ENCODE data around the gene MYO9A. TPM values are rescaled to one million over a fixed set of nuclear protein-coding genes. Genes with fewer than 3 reads are reported as not detected.

The MYO9A gene
- polyA plus RNA-seq, 2 donors = 2.6 to 4.3 TPM

DNA sequence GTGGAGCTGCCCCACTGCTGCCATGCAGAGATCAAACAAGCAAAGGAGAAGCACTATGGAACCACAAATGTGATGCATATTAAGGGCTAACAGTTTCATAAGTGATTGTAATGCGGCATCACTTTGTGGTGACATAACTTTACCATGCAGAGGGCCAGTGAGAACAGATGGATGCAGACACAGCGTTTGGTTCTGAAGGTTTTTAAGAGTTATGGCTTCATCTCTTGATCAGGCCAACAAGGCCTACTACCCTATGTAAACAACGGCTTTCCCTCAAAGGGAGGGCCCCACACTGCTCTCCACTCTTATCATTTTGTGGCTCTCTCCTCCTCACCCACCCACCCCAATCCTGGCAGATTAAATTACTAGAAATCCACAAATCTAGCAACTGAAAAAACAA is 294.1 kb downstream of the MYO9A start:
- no peaks in the 10 kb centered on the region for H3K27me3 ChIP-seq (ENCODE audit: control insufficient read depth in 1 of 2, insufficient read depth in 2 of 2, low read length in 2 of 2)
- peaks cover 0 to 3% of the 10 kb centered on the region in 2 donors for H3K9me3 ChIP-seq (ENCODE audit: control insufficient read depth in 2 of 2, insufficient read depth in 1 of 2, low read depth in 1 of 2, low read length in 1 of 2)
- no peak overlapping the region for H3K27ac ChIP-seq (ENCODE audit: low read depth in 2 of 2, low read length in 1 of 2)
- H3K4me3 ChIP-seq (ENCODE audit: low read depth in 1 of 2, low read length in 2 of 2) = no peak overlapping the region
- WGBS, 2 donors = 78 to 86% methylated on average over 3 of the region's 3 CpGs
- H3K4me1 ChIP-seq (ENCODE audit: control insufficient read depth in 2 of 2, insufficient read depth in 2 of 2, low read length in 1 of 2) = no peaks in the 10 kb centered on the region
- H3K36me3 ChIP-seq (ENCODE audit: control insufficient read depth in 2 of 2, insufficient read depth in 2 of 2, low read length in 1 of 2) = peaks cover 7 to 13% of the 10 kb centered on the region in 2 donors

DNA sequence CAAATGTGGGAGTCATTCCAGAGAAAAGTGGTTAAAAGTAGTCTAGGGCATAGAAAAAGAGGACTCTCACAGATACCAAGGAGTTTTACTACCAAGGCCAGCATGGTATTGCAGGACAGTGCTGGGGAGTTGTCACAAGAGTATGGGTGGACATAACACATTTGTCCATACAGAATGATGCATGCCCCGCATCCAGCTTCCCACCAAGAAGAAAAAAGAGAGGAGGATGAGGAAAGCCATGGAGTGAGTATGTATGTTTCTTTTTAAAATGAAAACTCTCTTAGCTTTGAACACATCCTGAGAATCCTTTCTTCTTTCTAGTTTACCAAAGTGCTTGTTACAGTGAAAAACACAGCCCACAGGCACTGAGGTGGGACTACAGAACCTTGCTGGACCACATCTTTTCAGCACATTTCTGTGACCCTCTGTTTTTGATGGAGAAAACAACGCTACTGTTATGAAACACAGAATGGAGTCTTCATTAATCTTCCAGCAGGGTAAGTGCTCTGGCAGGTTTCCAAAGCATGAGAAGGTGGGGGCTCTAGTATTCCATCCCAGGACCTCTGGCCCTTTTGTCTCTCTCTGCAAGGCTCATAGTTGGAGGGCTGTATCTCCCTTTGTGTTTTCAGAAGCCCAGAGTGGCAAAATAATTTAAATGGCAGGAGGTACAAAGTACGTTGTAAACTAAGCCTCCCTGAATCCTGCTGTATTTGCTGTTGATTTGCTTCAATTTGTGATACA is 294.9 kb downstream of the MYO9A start:
- H3K36me3 ChIP-seq (ENCODE audit: control insufficient read depth in 2 of 2, insufficient read depth in 2 of 2, low read length in 1 of 2) = peaks cover 7 to 13% of the 10 kb centered on the region in 2 donors
- H3K27me3 ChIP-seq (ENCODE audit: control insufficient read depth in 1 of 2, insufficient read depth in 2 of 2, low read length in 2 of 2) = no peaks in the 10 kb centered on the region
- H3K4me3 ChIP-seq (ENCODE audit: low read depth in 1 of 2, low read length in 2 of 2) = no peak overlapping the region
- 91 to 94% methylated on average over 3 of the region's 3 CpGs for WGBS, 2 donors
- H3K27ac ChIP-seq (ENCODE audit: low read depth in 2 of 2, low read length in 1 of 2) = no peak overlapping the region
- peaks cover 0 to 3% of the 10 kb centered on the region in 2 donors for H3K9me3 ChIP-seq (ENCODE audit: control insufficient read depth in 2 of 2, insufficient read depth in 1 of 2, low read depth in 1 of 2, low read length in 1 of 2)
- H3K4me1 ChIP-seq (ENCODE audit: control insufficient read depth in 2 of 2, insufficient read depth in 2 of 2, low read length in 1 of 2) = no peaks in the 10 kb centered on the region

DNA sequence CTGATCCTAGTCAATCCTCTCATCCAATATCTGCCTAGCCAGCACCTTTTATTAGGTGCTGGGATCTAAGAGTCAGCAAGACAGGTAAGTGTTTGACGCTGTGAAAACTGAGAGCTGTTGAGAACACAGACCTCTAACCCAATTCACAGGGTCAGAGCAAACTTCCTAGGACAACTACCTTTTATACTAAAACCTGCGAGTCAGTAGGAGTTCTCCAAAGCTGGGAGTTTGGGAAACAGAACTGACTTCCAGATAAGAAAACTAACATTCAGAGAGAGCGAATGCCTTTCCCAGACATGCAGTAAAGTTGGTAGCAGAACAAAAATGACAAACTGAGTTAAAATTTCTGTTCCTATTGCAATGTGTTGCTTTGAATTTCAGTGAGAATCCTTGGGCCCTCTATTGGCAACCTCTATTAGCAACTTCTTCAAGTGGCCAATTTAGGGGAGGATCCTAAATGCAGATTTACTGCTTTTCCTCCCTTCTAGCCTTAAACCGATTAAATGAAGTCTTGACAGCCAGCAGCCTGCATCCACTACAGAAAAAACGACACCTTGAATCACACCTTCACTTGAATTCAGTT is 296.3 kb downstream of the MYO9A start:
- Histone ChIP-seq H3K27ac (ENCODE audit: low read depth in 2 of 2, low read length in 1 of 2) (no peak overlapping the region), H3K4me3 (ENCODE audit: low read depth in 1 of 2, low read length in 2 of 2) (no peak overlapping the region), H3K9me3 (ENCODE audit: control insufficient read depth in 2 of 2, insufficient read depth in 1 of 2, low read depth in 1 of 2, low read length in 1 of 2) (peaks cover 0 to 6% of the 10 kb centered on the region in 2 donors), H3K36me3 (ENCODE audit: control insufficient read depth in 2 of 2, insufficient read depth in 2 of 2, low read length in 1 of 2) (peaks cover under 1 to 8% of the 10 kb centered on the region in 2 donors), H3K4me1 (ENCODE audit: control insufficient read depth in 2 of 2, insufficient read depth in 2 of 2, low read length in 1 of 2) (no peaks in the 10 kb centered on the region), H3K27me3 (ENCODE audit: control insufficient read depth in 1 of 2, insufficient read depth in 2 of 2, low read length in 2 of 2) (no peaks in the 10 kb centered on the region)
- 91 to 92% methylated on average over 5 of the region's 5 CpGs for WGBS, 2 donors

DNA sequence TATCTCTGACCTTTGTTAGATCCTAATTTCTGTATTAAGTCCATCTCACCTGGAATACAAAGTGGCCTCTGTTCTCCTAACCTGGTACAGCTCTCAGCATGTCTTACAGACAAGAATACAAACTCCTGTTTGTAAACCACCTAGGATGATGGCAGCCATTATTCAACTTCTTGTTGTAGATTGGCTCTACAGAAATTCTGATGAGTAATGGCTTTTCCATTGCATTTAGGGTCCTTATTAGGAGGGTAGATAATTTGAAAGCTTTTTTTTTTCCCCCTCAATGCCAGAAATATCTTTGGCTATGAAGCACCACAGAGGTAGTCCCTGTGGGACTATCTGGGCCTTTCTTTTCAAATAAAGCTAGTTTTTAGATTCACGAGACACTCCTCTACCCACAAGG is 297.8 kb downstream of the MYO9A start:
- H3K27ac ChIP-seq (ENCODE audit: low read depth in 2 of 2, low read length in 1 of 2) = no peak overlapping the region
- no peak overlapping the region for H3K4me3 ChIP-seq (ENCODE audit: low read depth in 1 of 2, low read length in 2 of 2)
- H3K27me3 ChIP-seq (ENCODE audit: control insufficient read depth in 1 of 2, insufficient read depth in 2 of 2, low read length in 2 of 2) = no peaks in the 10 kb centered on the region
- peaks cover 0 to 6% of the 10 kb centered on the region in 2 donors for H3K9me3 ChIP-seq (ENCODE audit: control insufficient read depth in 2 of 2, insufficient read depth in 1 of 2, low read depth in 1 of 2, low read length in 1 of 2)
- WGBS, 2 donors = 90 to 93% methylated on average over 1 of the region's 1 CpG
- no peaks in the 10 kb centered on the region for H3K4me1 ChIP-seq (ENCODE audit: control insufficient read depth in 2 of 2, insufficient read depth in 2 of 2, low read length in 1 of 2)
- peaks cover 0 to 3% of the 10 kb centered on the region in 2 donors for H3K36me3 ChIP-seq (ENCODE audit: control insufficient read depth in 2 of 2, insufficient read depth in 2 of 2, low read length in 1 of 2)

DNA sequence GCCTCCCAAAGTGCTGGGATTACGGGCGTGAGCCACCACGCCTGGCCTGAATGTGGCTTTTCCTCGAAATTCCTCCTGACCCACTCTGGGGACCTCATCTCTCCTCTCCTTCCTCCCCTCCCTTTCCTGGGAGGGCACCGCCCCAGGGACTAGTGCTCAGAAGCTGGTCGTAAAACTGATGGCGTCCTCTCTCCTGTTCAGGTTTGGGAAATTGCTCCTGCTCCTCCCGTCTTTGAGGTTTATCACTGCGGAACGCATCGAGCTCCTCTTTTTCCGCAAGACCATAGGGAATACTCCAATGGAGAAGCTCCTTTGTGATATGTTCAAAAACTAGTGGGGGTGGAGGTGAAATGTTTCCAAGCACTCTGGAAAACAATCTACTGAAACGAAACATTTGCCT is 300.6 kb downstream of the MYO9A start:
- Histone ChIP-seq H3K4me1 (ENCODE audit: control insufficient read depth in 2 of 2, insufficient read depth in 2 of 2, low read length in 1 of 2) (no peaks in the 10 kb centered on the region), H3K36me3 (ENCODE audit: control insufficient read depth in 2 of 2, insufficient read depth in 2 of 2, low read length in 1 of 2) (no peaks in the 10 kb centered on the region), H3K27ac (ENCODE audit: low read depth in 2 of 2, low read length in 1 of 2) (no peak overlapping the region), H3K4me3 (ENCODE audit: low read depth in 1 of 2, low read length in 2 of 2) (no peak overlapping the region), H3K27me3 (ENCODE audit: control insufficient read depth in 1 of 2, insufficient read depth in 2 of 2, low read length in 2 of 2) (no peaks in the 10 kb centered on the region), H3K9me3 (ENCODE audit: control insufficient read depth in 2 of 2, insufficient read depth in 1 of 2, low read depth in 1 of 2, low read length in 1 of 2) (peaks cover 0 to 3% of the 10 kb centered on the region in 2 donors)
- 96 to 97% methylated on average over 13 of the region's 13 CpGs for WGBS, 2 donors

DNA sequence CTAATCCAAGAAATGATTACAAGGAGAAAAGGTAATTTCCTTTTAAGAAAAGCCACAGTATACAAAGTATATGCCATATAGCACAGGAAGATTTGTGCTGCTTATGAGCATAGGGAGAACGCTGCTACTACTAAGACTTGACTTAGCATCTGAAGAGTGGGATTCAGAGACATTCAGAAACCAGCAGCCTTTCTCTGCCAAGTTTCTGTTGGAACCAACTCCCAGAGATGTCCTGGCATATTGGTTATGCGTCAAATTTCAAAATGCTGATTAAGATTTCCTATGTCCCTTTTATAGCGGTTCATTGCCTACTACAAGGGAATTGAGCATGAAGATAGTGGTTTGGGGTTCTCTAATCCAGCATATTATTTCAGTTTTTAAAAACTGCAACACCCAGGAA is 302.6 kb downstream of the MYO9A start:
- H3K27ac ChIP-seq (ENCODE audit: low read depth in 2 of 2, low read length in 1 of 2) = no peak overlapping the region
- H3K4me3 ChIP-seq (ENCODE audit: low read depth in 1 of 2, low read length in 2 of 2) = no peak overlapping the region
- peaks cover 0 to 3% of the 10 kb centered on the region in 2 donors for H3K9me3 ChIP-seq (ENCODE audit: control insufficient read depth in 2 of 2, insufficient read depth in 1 of 2, low read depth in 1 of 2, low read length in 1 of 2)
- H3K4me1 ChIP-seq (ENCODE audit: control insufficient read depth in 2 of 2, insufficient read depth in 2 of 2, low read length in 1 of 2) = no peaks in the 10 kb centered on the region
- H3K27me3 ChIP-seq (ENCODE audit: control insufficient read depth in 1 of 2, insufficient read depth in 2 of 2, low read length in 2 of 2) = no peaks in the 10 kb centered on the region
- 93 to 94% methylated on average over 3 of the region's 3 CpGs for WGBS, 2 donors
- no peaks in the 10 kb centered on the region for H3K36me3 ChIP-seq (ENCODE audit: control insufficient read depth in 2 of 2, insufficient read depth in 2 of 2, low read length in 1 of 2)

DNA sequence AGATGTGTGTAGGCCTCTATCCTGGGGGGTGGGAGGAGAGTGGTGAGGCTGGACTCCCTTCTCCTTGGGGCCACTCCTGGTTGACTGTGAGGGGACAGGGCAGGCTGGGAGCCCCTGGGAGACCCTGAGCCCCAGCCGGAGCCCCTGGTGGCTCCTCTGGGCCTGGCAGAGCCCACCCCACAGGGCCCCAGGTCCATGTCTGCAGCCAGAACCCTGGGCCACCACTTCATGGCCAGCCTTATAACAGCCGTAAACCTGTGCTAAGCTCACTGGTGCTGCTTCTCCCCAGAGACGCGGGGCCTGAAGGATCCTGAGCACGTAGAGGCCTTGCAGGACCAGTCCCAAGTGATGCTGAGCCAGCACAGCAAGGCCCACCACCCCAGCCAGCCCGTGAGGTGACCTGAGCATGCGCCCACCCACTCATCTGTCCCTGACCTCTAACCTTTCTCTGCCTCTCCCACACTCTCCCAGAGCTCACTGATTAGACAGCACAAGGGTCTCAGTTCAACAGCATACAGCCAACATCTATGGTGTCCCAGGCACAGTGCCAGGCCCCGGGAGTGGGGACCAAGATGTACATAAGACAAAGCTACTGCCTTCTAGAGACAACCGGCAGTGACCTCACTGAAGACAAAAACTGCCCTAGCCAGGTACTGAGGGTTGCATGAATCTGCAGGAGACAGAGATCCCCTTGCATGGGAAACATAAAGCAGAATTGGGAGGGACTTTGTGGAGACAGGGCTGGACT is 304.1 kb downstream of the MYO9A start:
- WGBS, 2 donors = 86% methylated on average over 9 of the region's 9 CpGs
- H3K9me3 ChIP-seq (ENCODE audit: control insufficient read depth in 2 of 2, insufficient read depth in 1 of 2, low read depth in 1 of 2, low read length in 1 of 2) = peaks cover 0 to 3% of the 10 kb centered on the region in 2 donors
- no peaks in the 10 kb centered on the region for H3K4me1 ChIP-seq (ENCODE audit: control insufficient read depth in 2 of 2, insufficient read depth in 2 of 2, low read length in 1 of 2)
- H3K27me3 ChIP-seq (ENCODE audit: control insufficient read depth in 1 of 2, insufficient read depth in 2 of 2, low read length in 2 of 2) = no peaks in the 10 kb centered on the region
- no peak overlapping the region for H3K4me3 ChIP-seq (ENCODE audit: low read depth in 1 of 2, low read length in 2 of 2)
- no peak overlapping the region for H3K27ac ChIP-seq (ENCODE audit: low read depth in 2 of 2, low read length in 1 of 2)
- H3K36me3 ChIP-seq (ENCODE audit: control insufficient read depth in 2 of 2, insufficient read depth in 2 of 2, low read length in 1 of 2) = no peaks in the 10 kb centered on the region

DNA sequence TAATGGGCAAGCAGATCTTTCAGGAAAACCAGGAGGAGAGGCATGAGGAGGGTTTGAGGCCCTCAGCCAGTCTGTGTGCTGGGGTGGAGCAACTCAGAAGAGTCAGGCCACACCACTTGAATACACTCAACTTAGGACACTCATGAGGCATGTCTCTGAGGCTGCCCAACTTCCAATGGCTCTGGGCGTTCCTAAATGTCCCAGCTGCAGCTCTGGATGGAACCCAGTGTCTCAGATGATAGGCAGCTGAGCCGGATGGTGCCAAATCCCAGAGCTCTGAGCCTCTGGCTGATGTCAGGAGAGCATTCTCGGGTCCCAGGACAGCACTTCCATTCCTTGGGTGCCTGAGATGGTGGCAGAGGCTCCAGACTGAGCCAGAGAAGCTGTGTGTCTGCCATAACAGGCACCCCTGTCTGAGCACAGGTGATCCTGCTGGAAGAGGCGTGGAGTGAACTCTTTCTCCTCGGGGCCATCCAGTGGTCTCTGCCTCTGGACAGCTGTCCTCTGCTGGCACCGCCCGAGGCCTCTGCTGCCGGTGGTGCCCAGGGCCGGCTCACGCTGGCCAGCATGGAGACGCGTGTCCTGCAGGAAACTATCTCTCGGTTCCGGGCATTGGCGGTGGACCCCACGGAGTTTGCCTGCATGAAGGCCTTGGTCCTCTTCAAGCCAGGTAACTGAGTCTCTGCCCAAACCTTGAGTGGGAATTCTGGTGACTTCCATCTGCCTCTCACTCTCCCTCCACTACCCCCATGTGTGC is 304.8 kb downstream of the MYO9A start:
- Histone ChIP-seq H3K27ac (ENCODE audit: low read depth in 2 of 2, low read length in 1 of 2) (no peak overlapping the region), H3K4me3 (ENCODE audit: low read depth in 1 of 2, low read length in 2 of 2) (no peak overlapping the region), H3K36me3 (ENCODE audit: control insufficient read depth in 2 of 2, insufficient read depth in 2 of 2, low read length in 1 of 2) (no peaks in the 10 kb centered on the region), H3K4me1 (ENCODE audit: control insufficient read depth in 2 of 2, insufficient read depth in 2 of 2, low read length in 1 of 2) (no peaks in the 10 kb centered on the region), H3K27me3 (ENCODE audit: control insufficient read depth in 1 of 2, insufficient read depth in 2 of 2, low read length in 2 of 2) (no peaks in the 10 kb centered on the region), H3K9me3 (ENCODE audit: control insufficient read depth in 2 of 2, insufficient read depth in 1 of 2, low read depth in 1 of 2, low read length in 1 of 2) (peaks cover 0 to 3% of the 10 kb centered on the region in 2 donors)
- 91% methylated on average over 16 of the region's 16 CpGs for WGBS, 2 donors

Data from esophagus (tissue), 2 donors.